Peyer's patch (tissue), 4 donors: Measurements from ENCODE around the gene TMEM92. TPM values are rescaled to one million over a fixed set of nuclear protein-coding genes. Genes with fewer than 3 reads are reported as not detected.
A peak's percentile ranks its signal among the peaks of the same experiment; 100 is the strongest.

Experiments
- DNase-seq, 3 donors: peaks; one replicate each; pipeline ENCODE4 v3.0.0-alpha.2; 2017 to 2019
- H3K27ac ChIP-seq, 4 donors: fragments of 200-600 bp; sonication (generic); one replicate each; pipeline ENCODE4 v1.5.1; 2016 to 2019
- H3K27me3 ChIP-seq, 2 donors: fragments of 200-600 bp; sonication (generic); one replicate each; pipeline ENCODE4 v1.5.1; 2019
- H3K36me3 ChIP-seq, 3 donors: fragments of 200-600 bp; sonication (generic); one replicate each; pipeline ENCODE4 v1.5.1; 2016 to 2019
- H3K4me1 ChIP-seq, 4 donors: fragments of 200-600 bp; sonication (generic); one replicate each; pipeline ENCODE4 v1.5.1; 2016 to 2019
- H3K4me3 ChIP-seq, 4 donors: fragments of 200-600 bp; sonication (generic); 1 replicate in 3 of 4; 2 replicates in 1 of 4; pipeline ENCODE4 v1.5.1; 2016 to 2019; ENCODE audit warnings: mild to moderate bottlenecking in 1 of 4
- H3K9me3 ChIP-seq, 4 donors: fragments of 200-600 bp; sonication (generic); one replicate each; pipeline ENCODE4 v1.5.1; 2016 to 2019; ENCODE audit warnings: mild to moderate bottlenecking in 1 of 4
- CTCF ChIP-seq, 6 experiments: fragments of 450-650 bp in 4 of 6; fragments of 200-600 bp in 2 of 6; sonication (generic) in 1 of 6; IDR thresholded peaks; one replicate each; pipeline ENCODE4 v1.5.1; 2017 to 2019; ENCODE audit warnings: antibody characterized with exemption in 6 of 6, mild to moderate bottlenecking in 3 of 6, moderate library complexity in 1 of 6
- POLR2A ChIP-seq, 2 donors: fragments of 450-650 bp; IDR thresholded peaks; one replicate each; pipeline ENCODE4 v1.5.1; 2017; ENCODE audit warnings: antibody characterized with exemption in 2 of 2, mild to moderate bottlenecking in 2 of 2, moderate library complexity in 2 of 2
- total RNA-seq, 4 donors: library from RNA; depleted of rRNA; stranded (reverse); fragments of >200 nt; gene quantifications; one replicate each; pipeline ENCODE4 v1.1.0, GENCODE V29; 2016

TMEM92 gene
- total RNA-seq, 4 donors from 2014 or later, result 0.83 to 86.0 (median 50.6) TPM

DNA sequence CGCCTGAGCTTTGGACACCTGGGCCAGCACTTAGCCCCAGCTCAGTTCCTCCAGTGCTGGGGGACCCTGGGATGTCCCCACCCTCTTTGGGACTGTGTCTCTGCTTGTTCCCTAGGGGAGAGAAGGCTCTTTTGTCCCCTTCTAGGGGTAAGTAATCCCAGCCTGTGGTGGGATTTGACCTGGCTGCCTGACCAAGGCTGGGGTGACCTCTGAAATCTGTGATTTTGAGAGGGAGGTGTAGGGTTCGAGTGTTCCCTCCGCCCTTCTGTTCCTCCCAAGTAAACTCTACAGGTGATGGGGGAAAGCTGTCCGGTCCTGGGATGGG, 593 bp downstream of the TMEM92 start:
- Histone ChIP-seq H3K36me3 (peaks cover 0 to 6% (median 0%) of the 10 kb centered on the region in 3 donors), H3K27me3 (no peaks in the 10 kb centered on the region), H3K27ac (peak overlapping the region in 3 of 4 donors; percentile 75 to 86 (median 81)), H3K4me3 (peak overlapping the region in 3 of 4 donors; percentile 32 to 66 (median 57)), H3K9me3 (no peaks in the 10 kb centered on the region), H3K4me1 (peaks cover 0 to 60% (median 3%) of the 10 kb centered on the region in 4 donors)
- no peak for TF ChIP-seq CTCF (IDR thresholded peaks at IDR 0.05)
- no peak for TF ChIP-seq POLR2A (IDR thresholded peaks at IDR 0.05)
- no peak for DNase-seq

GRCh38 chr17:50275279-50275678, 1.0 kb downstream of the TMEM92 start:
- H3K9me3 ChIP-seq, result no peaks in the 10 kb centered on the region
- H3K36me3 ChIP-seq, result peaks cover 0 to 7% (median 0%) of the 10 kb centered on the region in 3 donors
- H3K27ac ChIP-seq, result peak overlapping the region in 3 of 4 donors; percentile 75 to 86 (median 81)
- peak overlapping the region in 3 of 4 donors; percentile 32 to 66 (median 57) for H3K4me3 ChIP-seq
- no peak for TF ChIP-seq CTCF (IDR thresholded peaks at IDR 0.05)
- no peak for TF ChIP-seq POLR2A (IDR thresholded peaks at IDR 0.05)
- peaks cover 0 to 64% (median 3%) of the 10 kb centered on the region in 4 donors for H3K4me1 ChIP-seq
- H3K27me3 ChIP-seq, result no peaks in the 10 kb centered on the region
- DNase-seq, result peak in 1 of 3 donors; percentile 48

DNA sequence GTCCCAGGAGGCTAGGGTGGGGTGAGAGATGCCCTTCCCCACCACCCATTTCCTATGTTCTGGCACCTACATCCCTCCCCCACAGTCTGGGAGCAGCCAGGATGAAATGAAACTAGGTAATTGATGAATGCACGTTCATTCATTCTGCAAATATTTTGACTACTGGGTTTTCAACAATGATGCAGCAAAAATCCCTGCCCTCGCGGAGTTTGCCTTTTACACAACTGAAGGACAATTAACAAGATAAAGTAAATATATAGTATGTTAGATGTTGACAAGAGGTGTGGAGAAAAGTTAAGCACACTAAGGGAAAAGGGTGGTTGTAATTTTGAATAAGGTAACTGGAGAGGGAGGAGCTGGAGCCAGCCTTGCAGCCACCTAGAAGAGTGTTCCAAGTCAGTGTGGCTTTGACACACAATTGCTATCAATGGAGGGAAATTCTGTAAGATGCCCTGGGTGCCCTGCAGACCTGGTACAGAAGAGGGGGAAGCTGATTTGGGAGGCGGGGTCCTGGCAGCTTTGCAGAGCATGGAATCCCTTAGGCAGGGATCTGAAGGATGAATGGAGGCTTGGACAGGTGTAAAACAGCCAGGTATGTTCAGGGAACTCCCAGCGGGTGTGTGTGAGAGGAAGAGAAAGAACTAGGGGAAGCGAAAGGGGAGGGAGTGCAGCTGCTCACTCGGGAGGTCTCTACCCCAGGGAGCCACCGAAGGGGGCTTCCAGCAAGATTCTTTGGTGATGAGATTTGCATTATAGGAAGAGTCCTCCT, 2.5 kb downstream of the TMEM92 start:
- DNase-seq, result peak in 1 of 3 donors; percentile 39

GRCh38 chr17:50277357-50277754, 3.1 kb downstream of the TMEM92 start:
- Histone ChIP-seq H3K36me3 (peaks cover 0 to 7% (median 0%) of the 10 kb centered on the region in 3 donors), H3K9me3 (no peaks in the 10 kb centered on the region), H3K4me3 (peak overlapping the region in 1 of 4 donors; percentile 66), H3K4me1 (peaks cover 0 to 62% (median 3%) of the 10 kb centered on the region in 4 donors), H3K27me3 (no peaks in the 10 kb centered on the region), H3K27ac (no peak overlapping the region)
- TF ChIP-seq POLR2A (IDR thresholded peaks at IDR 0.05), result no peak
- TF ChIP-seq CTCF (IDR thresholded peaks at IDR 0.05), result no peak
- peak in 1 of 3 donors; percentile 32 for DNase-seq

More for the DNA sequence above, 2.5 kb downstream of the TMEM92 start:
- Histone ChIP-seq H3K9me3 (no peaks in the 10 kb centered on the region), H3K4me1 (peaks cover 0 to 66% (median 3%) of the 10 kb centered on the region in 4 donors), H3K4me3 (peak overlapping the region in 2 of 4 donors; percentile 20 to 66), H3K36me3 (peaks cover 0 to 7% (median 0%) of the 10 kb centered on the region in 3 donors), H3K27ac (no peak overlapping the region), H3K27me3 (no peaks in the 10 kb centered on the region)
- no peak for TF ChIP-seq POLR2A (IDR thresholded peaks at IDR 0.05)
- TF ChIP-seq CTCF (IDR thresholded peaks at IDR 0.05), result no peak

- no peaks in the 10 kb centered on the region for H3K27me3 ChIP-seq
- H3K9me3 ChIP-seq, result no peaks in the 10 kb centered on the region
- peak overlapping the region in 2 of 4 donors; percentile 57 to 61 for H3K27ac ChIP-seq
- DNase-seq, result no peak
- peaks cover 0 to 7% (median 0%) of the 10 kb centered on the region in 3 donors for H3K36me3 ChIP-seq
- H3K4me3 ChIP-seq, result no peak overlapping the region
- H3K4me1 ChIP-seq, result peaks cover 0 to 53% (median 0%) of the 10 kb centered on the region in 4 donors
- TF ChIP-seq POLR2A (IDR thresholded peaks at IDR 0.05) (no peak), CTCF (IDR thresholded peaks at IDR 0.05) (no peak)
These were observed 4.4 kb downstream of the TMEM92 start for GRCh38 chr17:50278526-50279180.
